ENCODE measurements around the gene FRMD4A.
A peak's percentile ranks its signal among the peaks of the same experiment; 100 is the strongest.
"Not testable (repeated sequence)": the region's sequence is repeated elsewhere in the genome, so short reads cannot be mapped to it uniquely, and the experiment has no call there.

The FRMD4A gene

DNA sequence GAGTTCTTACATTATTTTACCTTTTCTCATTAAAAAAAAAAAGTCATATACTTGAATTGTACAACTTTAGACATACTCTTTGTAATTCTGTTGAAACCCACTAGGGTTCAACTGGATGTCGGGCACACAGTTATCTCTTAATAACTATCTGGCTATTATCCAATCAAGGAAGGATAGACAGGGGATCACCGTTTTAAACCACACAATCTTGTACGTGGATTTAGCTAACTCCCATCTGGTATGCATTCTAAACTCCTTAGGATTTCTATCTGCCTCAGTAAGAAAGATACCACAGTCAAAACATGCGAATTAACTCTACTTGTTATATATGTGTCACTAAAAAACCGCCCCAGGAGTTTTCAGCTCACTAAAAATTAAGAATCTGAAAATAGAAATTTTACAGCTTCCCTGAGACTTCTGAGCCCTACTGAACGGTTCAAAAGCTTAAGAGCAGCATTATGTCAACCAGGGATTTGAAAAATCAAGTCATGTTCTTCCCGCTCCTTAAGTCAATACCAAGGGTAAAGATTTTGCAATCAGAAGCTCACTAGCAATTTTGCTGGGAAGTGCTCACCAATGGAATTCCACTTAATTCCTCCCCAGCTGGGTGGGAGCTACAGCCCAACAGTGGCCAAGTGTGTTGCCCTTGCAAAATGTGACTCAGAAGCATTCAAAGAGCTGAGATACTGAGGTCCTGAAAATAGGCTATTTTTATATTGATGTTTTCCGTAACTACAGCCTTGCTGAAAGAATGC is 267.0 kb downstream of the FRMD4A start:
- Histone ChIP-seq H3K27ac (ENCODE audit: low read depth, low read length) (peak overlapping the region; percentile 90), H3K27me3 (ENCODE audit: control insufficient read depth in 5 of 5, insufficient read depth in 4 of 5, low read length in 5 of 5) (no peaks in the 10 kb centered on the region), H3K4me1 (ENCODE audit: control insufficient read depth in 5 of 5, insufficient read depth in 5 of 5, low read length in 5 of 5) (peaks cover 3 to 19% (median 10%) of the 10 kb centered on the region in 5 donors), H3K36me3 (ENCODE audit: control insufficient read depth in 5 of 5, insufficient read depth in 5 of 5, low read length in 5 of 5) (no peaks in the 10 kb centered on the region), H3K9ac (ENCODE audit: low read length in 5 of 5) (peak overlapping the region in 1 of 5 donors; percentile 86), H3K4me3 (ENCODE audit: low read depth in 1 of 5, low read length in 5 of 5) (no peak overlapping the region), H3K9me3 (ENCODE audit: control insufficient read depth in 5 of 5, low read length in 5 of 5) (no peaks in the 10 kb centered on the region)

- Histone ChIP-seq H3K4me3 (ENCODE audit: low read depth in 1 of 5, low read length in 5 of 5) (no peak overlapping the region), H3K9me3 (ENCODE audit: control insufficient read depth in 5 of 5, low read length in 5 of 5) (no peaks in the 10 kb centered on the region), H3K27me3 (ENCODE audit: control insufficient read depth in 5 of 5, insufficient read depth in 4 of 5, low read length in 5 of 5) (no peaks in the 10 kb centered on the region), H3K36me3 (ENCODE audit: control insufficient read depth in 5 of 5, insufficient read depth in 5 of 5, low read length in 5 of 5) (no peaks in the 10 kb centered on the region), H3K4me1 (ENCODE audit: control insufficient read depth in 5 of 5, insufficient read depth in 5 of 5, low read length in 5 of 5) (peaks cover 3 to 19% (median 10%) of the 10 kb centered on the region in 5 donors), H3K27ac (ENCODE audit: low read depth, low read length) (peak overlapping the region; percentile 90), H3K9ac (ENCODE audit: low read length in 5 of 5) (no peak overlapping the region)
Measured at GRCh38 chr10:14062528-14063260, 268.0 kb downstream of the FRMD4A start.

DNA sequence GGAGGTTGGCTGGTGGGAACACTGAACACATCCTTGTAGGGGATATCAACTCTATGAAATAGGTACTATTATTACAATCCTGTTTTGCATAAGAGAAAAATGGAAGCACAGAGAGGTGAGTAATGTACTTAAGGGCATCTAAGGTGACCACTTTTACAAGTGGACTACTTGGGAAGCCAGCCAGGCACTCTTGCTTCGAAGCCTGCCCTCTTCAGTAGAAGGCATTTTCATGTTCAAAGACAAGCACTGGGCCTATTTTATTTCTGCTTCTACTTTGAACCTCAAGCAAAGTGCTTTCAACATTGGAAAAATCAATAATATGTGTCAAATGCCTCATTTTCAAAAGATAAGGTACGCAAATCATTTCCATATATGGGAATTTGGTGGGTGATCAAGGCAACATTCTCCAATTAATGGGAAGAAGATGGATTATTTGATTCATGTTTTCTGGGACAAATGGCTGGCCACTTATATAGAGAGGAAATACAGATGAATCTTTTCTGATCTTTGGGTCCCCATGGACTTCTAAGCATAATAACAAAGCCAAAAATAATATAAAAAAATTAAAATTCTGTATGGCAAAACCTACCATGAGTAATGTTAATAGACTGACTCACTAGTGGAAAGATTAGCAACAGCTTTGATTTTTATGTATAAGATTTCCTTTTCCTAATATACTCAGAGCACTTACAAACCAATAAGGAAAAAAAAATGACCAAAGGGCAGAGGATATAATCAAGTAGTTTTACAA is 270.2 kb downstream of the FRMD4A start:
- Histone ChIP-seq H3K27me3 (ENCODE audit: control insufficient read depth in 5 of 5, insufficient read depth in 4 of 5, low read length in 5 of 5) (no peaks in the 10 kb centered on the region), H3K9me3 (ENCODE audit: control insufficient read depth in 5 of 5, low read length in 5 of 5) (no peaks in the 10 kb centered on the region), H3K4me1 (ENCODE audit: control insufficient read depth in 5 of 5, insufficient read depth in 5 of 5, low read length in 5 of 5) (peaks cover 3 to 30% (median 19%) of the 10 kb centered on the region in 5 donors), H3K9ac (ENCODE audit: low read length in 5 of 5) (no peak overlapping the region), H3K36me3 (ENCODE audit: control insufficient read depth in 5 of 5, insufficient read depth in 5 of 5, low read length in 5 of 5) (no peaks in the 10 kb centered on the region), H3K4me3 (ENCODE audit: low read depth in 1 of 5, low read length in 5 of 5) (no peak overlapping the region), H3K27ac (ENCODE audit: low read depth, low read length) (no peak overlapping the region)

- no peak overlapping the region for H3K4me3 ChIP-seq (ENCODE audit: low read depth in 1 of 5, low read length in 5 of 5)
- peaks cover 0 to 11% (median 9%) of the 10 kb centered on the region in 5 donors for H3K4me1 ChIP-seq (ENCODE audit: control insufficient read depth in 5 of 5, insufficient read depth in 5 of 5, low read length in 5 of 5)
- peak overlapping the region; percentile 75 for H3K27ac ChIP-seq (ENCODE audit: low read depth, low read length)
- no peaks in the 10 kb centered on the region for H3K27me3 ChIP-seq (ENCODE audit: control insufficient read depth in 5 of 5, insufficient read depth in 4 of 5, low read length in 5 of 5)
- no peaks in the 10 kb centered on the region for H3K36me3 ChIP-seq (ENCODE audit: control insufficient read depth in 5 of 5, insufficient read depth in 5 of 5, low read length in 5 of 5)
- H3K9ac ChIP-seq (ENCODE audit: low read length in 5 of 5) = peak overlapping the region in 1 of 5 donors; percentile 34
- H3K9me3 ChIP-seq (ENCODE audit: control insufficient read depth in 5 of 5, low read length in 5 of 5) = no peaks in the 10 kb centered on the region
Measured at GRCh38 chr10:14056610-14057332, 274.0 kb downstream of the FRMD4A start.

DNA sequence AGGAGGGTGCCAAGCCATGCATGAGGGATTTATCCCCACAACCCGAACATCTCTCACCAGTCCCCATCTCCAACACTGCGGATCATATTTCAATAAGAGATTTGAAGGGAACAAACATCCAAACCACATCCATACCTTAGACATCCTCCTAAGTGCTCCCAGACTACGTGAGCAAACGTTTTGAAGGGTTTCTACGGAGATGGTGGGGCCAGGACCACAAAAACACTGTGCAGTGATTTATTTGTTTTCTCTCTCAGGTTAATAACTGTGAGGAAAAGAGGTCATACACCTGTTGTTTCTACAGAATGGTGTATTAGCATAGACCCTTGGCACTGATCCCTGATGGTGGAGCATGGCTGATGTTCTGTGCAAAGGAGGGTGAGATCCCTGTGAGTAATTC is 277.8 kb downstream of the FRMD4A start:
- no peaks in the 10 kb centered on the region for H3K36me3 ChIP-seq (ENCODE audit: control insufficient read depth in 5 of 5, insufficient read depth in 5 of 5, low read length in 5 of 5)

DNA sequence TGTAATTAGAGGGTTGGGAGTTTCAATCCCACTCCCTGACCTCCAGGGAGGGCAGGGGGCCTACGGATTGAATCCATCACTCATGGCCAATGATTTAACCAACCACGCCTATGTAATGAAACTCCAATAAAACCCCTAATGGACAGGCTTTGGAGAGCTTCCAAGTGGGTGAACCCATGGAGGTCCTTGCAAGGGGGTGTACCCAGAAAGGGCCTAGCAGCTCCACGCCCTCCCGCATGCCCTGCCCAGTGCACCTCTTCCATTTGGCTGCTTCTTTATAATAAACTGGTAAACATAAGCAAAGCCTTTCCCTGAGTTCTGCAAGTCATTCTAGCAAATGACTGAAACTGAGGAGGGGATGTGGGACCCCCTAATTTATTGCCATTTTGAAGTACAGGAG is 280.1 kb downstream of the FRMD4A start:
- Histone ChIP-seq H3K9ac (ENCODE audit: low read length in 5 of 5) (no peak overlapping the region), H3K9me3 (ENCODE audit: control insufficient read depth in 5 of 5, low read length in 5 of 5) (no peaks in the 10 kb centered on the region)

More for the DNA sequence above, 277.8 kb downstream of the FRMD4A start:
- Histone ChIP-seq H3K27ac (ENCODE audit: low read depth, low read length) (no peak overlapping the region), H3K9ac (ENCODE audit: low read length in 5 of 5) (no peak overlapping the region), H3K4me3 (ENCODE audit: low read depth in 1 of 5, low read length in 5 of 5) (no peak overlapping the region), H3K9me3 (ENCODE audit: control insufficient read depth in 5 of 5, low read length in 5 of 5) (no peaks in the 10 kb centered on the region), H3K4me1 (ENCODE audit: control insufficient read depth in 5 of 5, insufficient read depth in 5 of 5, low read length in 5 of 5) (peaks cover 0 to 11% (median 9%) of the 10 kb centered on the region in 5 donors), H3K27me3 (ENCODE audit: control insufficient read depth in 5 of 5, insufficient read depth in 4 of 5, low read length in 5 of 5) (no peaks in the 10 kb centered on the region)

GRCh38 chr10:14048930-14049613 is 281.7 kb downstream of the FRMD4A start:
- H3K36me3 ChIP-seq (ENCODE audit: control insufficient read depth in 5 of 5, insufficient read depth in 5 of 5, low read length in 5 of 5) = no peaks in the 10 kb centered on the region
- no peak overlapping the region for H3K9ac ChIP-seq (ENCODE audit: low read length in 5 of 5)
- H3K27ac ChIP-seq (ENCODE audit: low read depth, low read length) = no peak overlapping the region
- no peaks in the 10 kb centered on the region for H3K9me3 ChIP-seq (ENCODE audit: control insufficient read depth in 5 of 5, low read length in 5 of 5)
- no peak overlapping the region for H3K4me3 ChIP-seq (ENCODE audit: low read depth in 1 of 5, low read length in 5 of 5)
- no peaks in the 10 kb centered on the region for H3K4me1 ChIP-seq (ENCODE audit: control insufficient read depth in 5 of 5, insufficient read depth in 5 of 5, low read length in 5 of 5)
- no peaks in the 10 kb centered on the region for H3K27me3 ChIP-seq (ENCODE audit: control insufficient read depth in 5 of 5, insufficient read depth in 4 of 5, low read length in 5 of 5)

More for the DNA sequence above, 280.1 kb downstream of the FRMD4A start:
- no peaks in the 10 kb centered on the region for H3K36me3 ChIP-seq (ENCODE audit: control insufficient read depth in 5 of 5, insufficient read depth in 5 of 5, low read length in 5 of 5)
- H3K27ac ChIP-seq (ENCODE audit: low read depth, low read length) = no peak overlapping the region
- H3K4me1 ChIP-seq (ENCODE audit: control insufficient read depth in 5 of 5, insufficient read depth in 5 of 5, low read length in 5 of 5) = no peaks in the 10 kb centered on the region
- H3K4me3 ChIP-seq (ENCODE audit: low read depth in 1 of 5, low read length in 5 of 5) = no peak overlapping the region
- no peaks in the 10 kb centered on the region for H3K27me3 ChIP-seq (ENCODE audit: control insufficient read depth in 5 of 5, insufficient read depth in 4 of 5, low read length in 5 of 5)

DNA sequence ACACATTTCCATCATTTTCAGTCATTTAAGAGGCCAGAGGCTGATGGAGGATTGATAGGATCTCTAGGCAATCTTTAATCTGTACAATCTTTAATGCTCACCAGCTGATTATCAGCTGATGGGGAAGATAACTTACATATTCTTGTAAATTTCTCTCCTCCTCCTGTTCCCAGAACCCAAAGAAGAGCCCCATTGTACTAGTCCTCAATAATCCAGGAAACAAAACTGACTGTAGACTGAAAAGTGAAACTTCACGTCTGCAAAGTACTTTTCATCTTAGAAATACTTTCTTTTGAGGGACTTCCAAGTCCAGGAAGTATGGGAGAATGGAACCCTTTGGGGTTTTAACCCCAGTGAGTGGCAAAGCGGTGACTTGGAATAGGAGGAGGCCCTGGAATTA is 283.3 kb downstream of the FRMD4A start:
- Histone ChIP-seq H3K27me3 (ENCODE audit: control insufficient read depth in 5 of 5, insufficient read depth in 4 of 5, low read length in 5 of 5) (no peaks in the 10 kb centered on the region), H3K27ac (ENCODE audit: low read depth, low read length) (no peak overlapping the region), H3K4me1 (ENCODE audit: control insufficient read depth in 5 of 5, insufficient read depth in 5 of 5, low read length in 5 of 5) (no peaks in the 10 kb centered on the region), H3K9ac (ENCODE audit: low read length in 5 of 5) (no peak overlapping the region), H3K36me3 (ENCODE audit: control insufficient read depth in 5 of 5, insufficient read depth in 5 of 5, low read length in 5 of 5) (no peaks in the 10 kb centered on the region), H3K4me3 (ENCODE audit: low read depth in 1 of 5, low read length in 5 of 5) (no peak overlapping the region), H3K9me3 (ENCODE audit: control insufficient read depth in 5 of 5, low read length in 5 of 5) (no peaks in the 10 kb centered on the region)

DNA sequence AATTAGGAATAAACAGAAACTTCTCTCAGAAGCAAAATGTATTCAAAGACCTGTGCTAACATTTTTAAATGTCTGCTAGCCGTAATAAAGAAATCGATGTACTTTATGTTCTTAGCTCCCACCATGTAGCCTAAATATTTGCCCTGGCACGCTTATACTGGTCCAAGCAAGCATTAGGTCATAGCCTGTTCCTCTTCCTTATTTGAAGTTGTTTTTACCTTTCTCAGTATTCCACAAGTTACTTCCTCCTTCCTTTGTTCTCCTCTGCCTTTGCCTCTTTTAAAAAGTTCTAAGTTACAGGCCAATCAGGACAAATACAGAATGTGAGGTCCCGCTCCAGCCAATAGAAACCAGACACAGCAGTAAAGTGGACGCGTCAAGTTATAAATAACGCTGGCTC is 288.7 kb downstream of the FRMD4A start:
- not testable (repeated sequence) for H3K27me3 ChIP-seq (ENCODE audit: control insufficient read depth in 5 of 5, insufficient read depth in 4 of 5, low read length in 5 of 5); H3K9me3 ChIP-seq (ENCODE audit: control insufficient read depth in 5 of 5, low read length in 5 of 5); H3K4me3 ChIP-seq (ENCODE audit: low read depth in 1 of 5, low read length in 5 of 5); H3K9ac ChIP-seq (ENCODE audit: low read length in 5 of 5); H3K36me3 ChIP-seq (ENCODE audit: control insufficient read depth in 5 of 5, insufficient read depth in 5 of 5, low read length in 5 of 5)
- H3K4me1 ChIP-seq (ENCODE audit: control insufficient read depth in 5 of 5, insufficient read depth in 5 of 5, low read length in 5 of 5) = peaks cover 8 to 24% (median 20%) of the 10 kb centered on the region in 5 donors
- H3K27ac ChIP-seq (ENCODE audit: low read depth, low read length) = peak overlapping the region; percentile 69
